DND-41 (cell line): Measurements from ENCODE around the gene ADRA1B.

Experiments
- ATAC-seq: fragments of 200-7000 bp; cut with Tn5 transposase; 3 replicates; pipeline ENCODE4 v1.9.1; 2021; ENCODE audit warnings: low read depth; ENCODE audit not compliant: insufficient read depth
- DNase-seq: peaks from one replicate; pipeline ENCODE4 v3.0.0-alpha.2; 2020
- H2AFZ ChIP-seq: 2 replicates; pipeline ENCODE4 v1.6.0; 2012; ENCODE audit warnings: low read depth, low read length
- H3K27ac ChIP-seq: 2 replicates; pipeline ENCODE4 v1.5.1; 2012; ENCODE audit warnings: low read length, inconsistent platforms
- H3K27me3 ChIP-seq: fragments of 200-600 bp; sonication (generic); 2 replicates; pipeline ENCODE4 v1.6.0; 2012; ENCODE audit warnings: low read length, mild to moderate bottlenecking, inconsistent platforms; ENCODE audit not compliant: insufficient read depth, poor library complexity
- H3K36me3 ChIP-seq: 2 replicates; pipeline ENCODE4 v1.5.1; 2012; ENCODE audit warnings: low read length, inconsistent platforms; ENCODE audit not compliant: insufficient read depth
- H3K4me1 ChIP-seq: 2 replicates; pipeline ENCODE4 v1.5.1; 2012; ENCODE audit warnings: mild to moderate bottlenecking, low read length; ENCODE audit not compliant: insufficient read depth
- H3K4me2 ChIP-seq: 2 replicates; pipeline ENCODE4 v1.6.0; 2012; ENCODE audit warnings: mild to moderate bottlenecking, moderate library complexity, low read length, inconsistent platforms; ENCODE audit not compliant: insufficient read depth
- H3K4me3 ChIP-seq, 2 experiments: fragments of 200-600 bp in 1 of 2; shearing (Covaris generic) in 1 of 2; 2 replicates each; pipeline ENCODE4 v1.5.1; 2012 to 2016; ENCODE audit warnings: inconsistent platforms in 2 of 2, low read length in 2 of 2, mild to moderate bottlenecking in 2 of 2, low read depth in 1 of 2, moderate library complexity in 1 of 2
- H3K79me2 ChIP-seq: 2 replicates; pipeline ENCODE4 v1.6.0; 2012; ENCODE audit warnings: low read length, inconsistent platforms; ENCODE audit not compliant: insufficient read depth
- H3K9ac ChIP-seq: 2 replicates; pipeline ENCODE4 v1.6.0; 2012; ENCODE audit warnings: low read depth, mild to moderate bottlenecking, inconsistent platforms, low read length, moderate library complexity
- H3K9me3 ChIP-seq: 2 replicates; pipeline ENCODE4 v1.5.1; 2012; ENCODE audit warnings: low read length, moderate library complexity, mild to moderate bottlenecking, inconsistent platforms; ENCODE audit not compliant: insufficient read depth, severe bottlenecking
- H4K20me1 ChIP-seq: 2 replicates; pipeline ENCODE4 v1.6.0; 2012; ENCODE audit warnings: low read length; ENCODE audit not compliant: insufficient read depth
- CTCF ChIP-seq: IDR thresholded peaks from 2 replicates; pipeline ENCODE4 v1.5.1; 2012; ENCODE audit warnings: borderline replicate concordance, low read length, moderate library complexity, mild to moderate bottlenecking; ENCODE audit not compliant: poor library complexity, severe bottlenecking; ENCODE audit errors: extremely low read depth
- EZH2 ChIP-seq: IDR thresholded peaks from 3 replicates; pipeline ENCODE4 v1.6.1; 2012; ENCODE audit warnings: borderline replicate concordance, low read depth, mild to moderate bottlenecking, moderate library complexity, low read length, inconsistent platforms; ENCODE audit not compliant: severe bottlenecking

The ADRA1B gene

DNA sequence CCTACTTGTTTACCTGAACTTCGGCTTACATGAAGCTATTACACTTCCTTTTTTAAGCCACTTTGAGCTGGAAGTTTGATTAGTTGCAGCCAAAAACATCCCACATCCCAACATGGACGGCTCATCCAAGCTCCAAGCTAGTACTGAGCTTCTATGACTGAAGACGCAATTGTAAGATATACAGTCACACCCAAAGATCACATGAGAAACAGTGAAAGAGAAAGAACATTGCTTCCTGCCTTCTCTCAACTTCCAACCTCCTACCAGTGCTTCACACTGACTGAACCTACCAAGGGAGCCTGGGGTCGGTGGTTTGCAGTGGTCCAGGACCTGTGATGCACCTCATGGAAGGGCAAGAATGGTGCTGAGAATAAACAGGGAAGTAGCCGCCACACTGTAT, 27.4 kb upstream of the ADRA1B start:
- no peak overlapping the region for H3K27ac ChIP-seq
- ATAC-seq = no peak
- no peaks in the 10 kb centered on the region for H3K79me2 ChIP-seq
- H3K4me1 ChIP-seq = no peaks in the 10 kb centered on the region
- H2AFZ ChIP-seq = no peak overlapping the region
- no peak for DNase-seq
- TF ChIP-seq EZH2 = no peak
- no peak for TF ChIP-seq CTCF
- H4K20me1 ChIP-seq = no peaks in the 10 kb centered on the region
- no peak overlapping the region for H3K4me2 ChIP-seq
- no peaks in the 10 kb centered on the region for H3K9me3 ChIP-seq
- H3K4me3 ChIP-seq = no peak overlapping the region
- no peaks in the 10 kb centered on the region for H3K27me3 ChIP-seq
- H3K36me3 ChIP-seq = no peaks in the 10 kb centered on the region
- no peak overlapping the region for H3K9ac ChIP-seq

GRCh38 chr5:159890141-159890540, 26.1 kb upstream of the ADRA1B start:
- Histone ChIP-seq H3K36me3 (no peaks in the 10 kb centered on the region), H3K4me3 (no peak overlapping the region), H3K27me3 (no peaks in the 10 kb centered on the region), H3K9me3 (no peaks in the 10 kb centered on the region), H4K20me1 (no peaks in the 10 kb centered on the region), H3K4me1 (no peaks in the 10 kb centered on the region), H2AFZ (no peak overlapping the region), H3K27ac (no peak overlapping the region), H3K9ac (no peak overlapping the region), H3K79me2 (no peaks in the 10 kb centered on the region), H3K4me2 (no peak overlapping the region)
- DNase-seq (no peak), ATAC-seq (no peak)
- TF ChIP-seq EZH2 = no peak
- TF ChIP-seq CTCF = no peak

GRCh38 chr5:159891371-159891770, 24.9 kb upstream of the ADRA1B start:
- Histone ChIP-seq H3K27me3 (no peaks in the 10 kb centered on the region), H3K4me3 (no peak overlapping the region), H2AFZ (no peak overlapping the region), H3K79me2 (no peaks in the 10 kb centered on the region), H3K36me3 (no peaks in the 10 kb centered on the region), H3K9me3 (no peaks in the 10 kb centered on the region), H4K20me1 (no peaks in the 10 kb centered on the region), H3K4me1 (no peaks in the 10 kb centered on the region), H3K4me2 (no peak overlapping the region), H3K27ac (no peak overlapping the region), H3K9ac (no peak overlapping the region)
- TF ChIP-seq EZH2 = no peak
- TF ChIP-seq CTCF = no peak
- no peak for DNase-seq
- no peak for ATAC-seq
